Ramos (cell line): ENCODE data around the gene EVPL.
"Not testable (repeated sequence)": the region's sequence is repeated elsewhere in the genome, so short reads cannot be mapped to it uniquely, and the experiment has no call there.

Source experiments
- in situ Hi-C: fragments of 300-500 bp; cut with MboI; formaldehyde crosslinking; loops from one replicate; pipeline ENCODE4 v1.14.3; 2022; ENCODE audit warnings: low sequenced_read_pairs; ENCODE audit not compliant: unreplicated experiment

The EVPL gene

GRCh38 chr17:75975757-75976174, 51.3 kb downstream of the EVPL start:
- in situ Hi-C loops: no loop called here

GRCh38 chr17:75975187-75975586, 51.9 kb downstream of the EVPL start:
- in situ Hi-C loops: not testable (repeated sequence)

GRCh38 chr17:75970626-75971025, 56.5 kb downstream of the EVPL start:
- in situ Hi-C loops: no loop called here

GRCh38 chr17:75970011-75970523, 57.0 kb downstream of the EVPL start:
- in situ Hi-C loops: no loop called here

GRCh38 chr17:75969044-75969443, 58.1 kb downstream of the EVPL start:
- in situ Hi-C loops: not testable (repeated sequence)

- in situ Hi-C loops: no loop called here
Measured at GRCh38 chr17:75965468-75965867, 61.6 kb downstream of the EVPL start.

- in situ Hi-C loops: no loop called here
Measured at GRCh38 chr17:75959839-75960511, 67.1 kb downstream of the EVPL start.

- in situ Hi-C loops: no loop called here
Measured at GRCh38 chr17:75959051-75959838, 67.9 kb downstream of the EVPL start.
